Spleen (tissue), 11 donors: ENCODE measurements around the gene CX3CL1. TPM values are rescaled to one million over a fixed set of nuclear protein-coding genes. Genes with fewer than 3 reads are reported as not detected.

ENCODE experiments used
- DNase-seq: peaks from one replicate; pipeline ENCODE4 v3.0.0-alpha.2; 2020
- H3K27ac ChIP-seq, 8 donors: fragments of 200-600 bp; sonication (generic) in 7 of 8; 1 replicate in 4 of 8; 2 replicates in 4 of 8; pipeline versions ENCODE4 v1.5.0 to v1.8.0; 2016 to 2021; ENCODE audit warnings: inconsistent platforms in 4 of 8, mild to moderate bottlenecking in 4 of 8, moderate library complexity in 1 of 8
- H3K27me3 ChIP-seq, 7 donors: fragments of 200-600 bp; sonication (generic) in 6 of 7; replicated peaks in 1 of 7; 1 replicate in 4 of 7; 2 replicates in 3 of 7; pipeline versions ENCODE4 v1.5.0 to v1.8.0; 2016 to 2021; ENCODE audit warnings: inconsistent platforms in 3 of 7, mild to moderate bottlenecking in 1 of 7
- H3K36me3 ChIP-seq, 6 donors: fragments of 200-600 bp; sonication (generic) in 5 of 6; 1 replicate in 4 of 6; 2 replicates in 2 of 6; pipeline versions ENCODE4 v1.5.0 to v1.8.0; 2016 to 2021; ENCODE audit warnings: inconsistent platforms in 2 of 6
- H3K4me1 ChIP-seq, 6 donors: fragments of 200-600 bp; sonication (generic) in 5 of 6; 1 replicate in 3 of 6; 2 replicates in 3 of 6; pipeline versions ENCODE4 v1.5.0 to v1.8.0; 2016 to 2021; ENCODE audit warnings: inconsistent platforms in 3 of 6
- H3K4me3 ChIP-seq, 8 donors: fragments of 200-600 bp; sonication (generic) in 7 of 8; 1 replicate in 4 of 8; 2 replicates in 4 of 8; pipeline versions ENCODE4 v1.5.0 to v1.8.0; 2016 to 2021; ENCODE audit warnings: inconsistent platforms in 4 of 8, mild to moderate bottlenecking in 4 of 8, moderate library complexity in 2 of 8
- H3K9me3 ChIP-seq, 8 donors: fragments of 200-600 bp; sonication (generic) in 7 of 8; 1 replicate in 4 of 8; 2 replicates in 4 of 8; pipeline versions ENCODE4 v1.5.0 to v1.8.0; 2016 to 2021; ENCODE audit warnings: inconsistent platforms in 4 of 8
- CTCF ChIP-seq, 11 experiments: fragments of 200-600 bp in 7 of 11; fragments of 450-650 bp in 4 of 11; sonication (generic) in 4 of 11; IDR thresholded peaks in 8 of 11; conservative IDR thresholded peaks in 3 of 11; 1 replicate in 7 of 11; 2 replicates in 4 of 11; pipeline versions ENCODE4 v1.4.0 to v1.8.0; 2016 to 2021; ENCODE audit warnings: antibody characterized with exemption in 11 of 11, inconsistent platforms in 4 of 11, mild to moderate bottlenecking in 1 of 11
- POLR2A ChIP-seq, 3 donors: fragments of 450-650 bp; IDR thresholded peaks; one replicate each; pipeline ENCODE4 v1.5.1; 2017; ENCODE audit warnings: antibody characterized with exemption in 3 of 3, mild to moderate bottlenecking in 1 of 3
- POLR2AphosphoS5 ChIP-seq, 3 donors: sonication (generic); formaldehyde crosslinking; IDR thresholded peaks; one replicate each; pipeline ENCODE4 v1.5.1; 2017; ENCODE audit warnings: antibody characterized with exemption in 3 of 3
- WGBS, 5 donors: extraction: QIAGEN DNeasy Blood & Tissue Kit in 3 of 5; methylation state at CpG; one replicate each; pipeline versions ENCODE4 v1.1.5 to v1.1.7; 2013 to 2018; 5-methylcytosine and 5-hydroxymethylcytosine counted together
- intact Hi-C: fragments of 100-400 bp; cut with DNase I; formaldehyde crosslinking; loops from one replicate; pipeline ENCODE4 v1.15.0; 2023; ENCODE audit warnings: low total_unique reads
- polyA plus RNA-seq, 3 donors: library from polyadenylated mRNA; stranded (reverse); fragments of 200-250 nt; gene quantifications; one replicate each; pipeline ENCODE4 v1.2.1, GENCODE V29; 2013
- total RNA-seq, 7 donors: library from RNA; depleted of rRNA in 3 of 7; stranded (reverse); fragments of >200 nt in 3 of 7; fragmentation: NEBNext Ultra II Directional in 4 of 7; extraction: Animal tissue kit (Norgen Biotek cat#: 25700) in 4 of 7; gene quantifications; one replicate each; pipeline versions ENCODE4 v1.1.0 to v1.2.1, GENCODE V29; 2016 to 2021
- donor health status: healthy with polysubstance abuse.
- donor health status: DM: no; HTN: no; CAD: no; lungs with moderate emphysema.
- donor health status: DM: no; HTN: no; CAD: no.
- donor health status: Bipolar disorder and iron deficiency.
- donor health status: healthy.
- donor health status: DM: no; HTN: no; CAD: no.
- donor health status: DM: yes; HTN: yes; CAD: no.

The CX3CL1 gene
- total and polyA plus RNA-seq, 10 donors, result 0.39 to 7.3 (median 1.6) TPM

GRCh38 chr16:57354311-57354710 is 18.0 kb upstream of the CX3CL1 start:
- intact Hi-C loops, result no loop called here
- Histone ChIP-seq H3K4me1 (peaks cover 0 to 19% (median 10%) of the 10 kb centered on the region in 6 donors), H3K9me3 (no peaks in the 10 kb centered on the region), H3K27me3 (peaks cover 0 to 16% (median 0%) of the 10 kb centered on the region in 7 donors), H3K27ac (no peak overlapping the region), H3K36me3 (no peaks in the 10 kb centered on the region), H3K4me3 (no peak overlapping the region)
- TF ChIP-seq POLR2AphosphoS5 (IDR thresholded peaks at IDR 0.05), result no peak
- TF ChIP-seq POLR2A (IDR thresholded peaks at IDR 0.05), result no peak
- TF ChIP-seq CTCF (IDR thresholded peaks at IDR 0.05 in 8 of 11, conservative IDR thresholded peaks at IDR 0.05 in 3 of 11), result no peak
- DNase-seq, result no peak
- WGBS, 5 donors, result 87 to 92% (median 90%) methylated on average over 7 of the region's 7 CpGs

DNA sequence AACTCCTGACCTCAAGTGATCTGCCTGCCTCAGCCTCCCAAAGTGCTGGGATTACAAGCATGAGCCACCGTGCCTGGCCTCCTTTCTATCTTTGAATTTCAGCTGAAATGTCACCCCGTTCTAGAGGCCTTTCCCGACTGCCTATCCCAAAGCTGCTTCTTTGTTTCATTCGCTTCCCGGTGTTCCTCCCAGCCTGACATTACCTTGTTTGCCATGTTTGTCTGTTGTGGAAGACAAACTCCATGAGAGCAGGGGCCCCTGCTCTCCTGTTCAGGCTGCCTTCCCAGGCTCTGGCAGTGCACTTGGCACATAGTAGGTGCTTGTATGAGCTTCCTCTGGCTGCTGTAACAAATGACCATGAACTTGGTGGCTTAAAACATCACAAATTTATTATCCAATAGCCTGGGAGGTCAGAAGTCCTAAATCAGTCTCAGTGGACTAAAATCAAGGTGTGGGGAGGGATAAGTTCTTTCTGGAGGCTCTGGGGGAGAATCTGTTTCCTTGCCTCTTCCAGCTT is 16.3 kb upstream of the CX3CL1 start:
- H3K4me3 ChIP-seq, result no peak overlapping the region
- no peaks in the 10 kb centered on the region for H3K36me3 ChIP-seq
- 80 to 98% (median 89%) methylated on average over 5 of the region's 5 CpGs for WGBS, 5 donors
- no peaks in the 10 kb centered on the region for H3K9me3 ChIP-seq
- H3K27me3 ChIP-seq, result peaks cover 0 to 4% (median 0%) of the 10 kb centered on the region in 7 donors
- peaks cover 0 to 13% (median 6%) of the 10 kb centered on the region in 6 donors for H3K4me1 ChIP-seq
- intact Hi-C loops, result no loop called here
- H3K27ac ChIP-seq, result no peak overlapping the region
- no peak for DNase-seq
- no peak for TF ChIP-seq POLR2A (IDR thresholded peaks at IDR 0.05)
- no peak for TF ChIP-seq POLR2AphosphoS5 (IDR thresholded peaks at IDR 0.05)
- no peak for TF ChIP-seq CTCF (IDR thresholded peaks at IDR 0.05 in 8 of 11, conservative IDR thresholded peaks at IDR 0.05 in 3 of 11)

DNA sequence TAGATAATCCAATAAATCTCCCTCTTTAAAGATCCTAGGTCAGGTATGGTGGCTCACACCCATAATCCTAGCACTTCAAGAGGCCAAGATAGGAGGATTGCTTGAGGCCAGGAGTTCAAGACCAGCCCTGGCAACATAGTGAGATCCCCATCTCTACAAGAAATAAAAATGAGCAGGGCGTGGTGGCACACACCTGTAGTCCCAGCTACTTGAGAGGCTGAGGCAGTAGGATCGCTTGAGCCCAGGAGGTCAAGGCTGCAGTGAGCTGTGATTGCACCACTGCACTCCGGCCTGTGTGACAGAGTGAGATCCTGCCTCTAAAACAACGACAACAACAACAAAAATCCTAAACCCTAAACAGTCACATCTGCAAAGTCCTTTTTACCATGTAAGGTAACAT is 15.7 kb upstream of the CX3CL1 start:
- Histone ChIP-seq H3K4me3 (no peak overlapping the region), H3K27me3 (no peaks in the 10 kb centered on the region), H3K4me1 (peaks cover 0 to 13% (median 6%) of the 10 kb centered on the region in 6 donors), H3K9me3 (no peaks in the 10 kb centered on the region), H3K36me3 (no peaks in the 10 kb centered on the region), H3K27ac (no peak overlapping the region)
- no peak for DNase-seq
- TF ChIP-seq CTCF (IDR thresholded peaks at IDR 0.05 in 8 of 11, conservative IDR thresholded peaks at IDR 0.05 in 3 of 11), result no peak
- no peak for TF ChIP-seq POLR2AphosphoS5 (IDR thresholded peaks at IDR 0.05)
- no peak for TF ChIP-seq POLR2A (IDR thresholded peaks at IDR 0.05)
- 82 to 97% (median 92%) methylated on average over 4 of the region's 4 CpGs for WGBS, 5 donors
- intact Hi-C loops, result no loop called here

DNA sequence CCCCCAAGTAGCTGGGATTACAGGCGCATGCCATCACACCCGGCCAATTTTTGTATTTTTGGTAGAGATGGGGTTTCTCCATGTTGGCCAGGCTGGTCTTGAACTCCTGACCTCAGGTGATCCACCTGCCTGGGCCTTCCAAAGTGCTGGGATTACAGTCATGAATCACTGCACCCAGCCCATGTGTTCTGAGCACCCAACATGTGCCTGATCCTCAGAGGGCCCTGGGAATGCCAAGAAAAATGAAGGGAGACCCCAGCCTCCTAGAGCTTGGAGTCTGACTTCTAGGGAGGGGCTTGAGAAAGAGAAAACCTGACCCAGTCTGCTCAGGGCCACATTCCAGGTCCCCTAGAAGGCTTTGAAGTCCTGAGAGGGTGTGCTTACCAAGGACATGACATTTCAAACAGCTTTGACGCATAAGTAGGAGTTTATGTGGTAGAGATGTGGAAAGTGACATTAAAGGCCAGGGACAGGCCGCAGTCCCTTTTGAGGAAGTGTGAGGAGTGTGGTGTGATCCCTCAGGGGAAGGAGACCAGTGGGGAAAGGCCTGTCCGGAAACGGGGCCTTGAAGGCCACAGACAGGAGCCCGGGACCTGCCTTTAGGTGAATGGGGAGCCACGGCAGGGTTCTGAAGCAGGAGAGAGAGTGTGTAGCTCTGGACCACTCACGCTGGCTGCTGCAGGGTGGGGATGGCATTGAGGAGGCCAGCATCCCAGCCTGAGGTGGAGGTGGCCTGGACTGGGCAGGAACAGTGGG is 14.8 kb upstream of the CX3CL1 start:
- no peak for DNase-seq
- no peak for TF ChIP-seq CTCF (IDR thresholded peaks at IDR 0.05 in 8 of 11, conservative IDR thresholded peaks at IDR 0.05 in 3 of 11)
- TF ChIP-seq POLR2A (IDR thresholded peaks at IDR 0.05), result no peak
- no peak for TF ChIP-seq POLR2AphosphoS5 (IDR thresholded peaks at IDR 0.05)
- peaks cover 0 to 13% (median 6%) of the 10 kb centered on the region in 6 donors for H3K4me1 ChIP-seq
- H3K9me3 ChIP-seq, result no peaks in the 10 kb centered on the region
- intact Hi-C loops, result no loop called here
- 57 to 73% (median 66%) methylated on average over 9 of the region's 9 CpGs for WGBS, 5 donors
- no peaks in the 10 kb centered on the region for H3K27me3 ChIP-seq
- no peak overlapping the region for H3K4me3 ChIP-seq
- no peaks in the 10 kb centered on the region for H3K36me3 ChIP-seq
- H3K27ac ChIP-seq, result no peak overlapping the region
